NCI-H2029 treated with DMSO at 0.1 percent for 48 hours (cell line): ENCODE data around the gene CCNY.
"Not testable (repeated sequence)": the region's sequence is repeated elsewhere in the genome, so short reads cannot be mapped to it uniquely, and the experiment has no call there.

Experiments used
- DNase-seq: peaks from one replicate; lab custom pipeline; 2025; lab: John Stamatoyannopoulos, UW

The CCNY gene

GRCh38 chr10:35334297-35334696, 2.0 kb upstream of the CCNY start:
- no peak for DNase-seq

- DNase-seq: no peak
Observed at GRCh38 chr10:35335133-35336083, 901 bp upstream of the CCNY start.

- DNase-seq: no peak
Observed at GRCh38 chr10:35336921-35337823, 863 bp downstream of the CCNY start.

GRCh38 chr10:35339942-35340341, 3.6 kb downstream of the CCNY start:
- DNase-seq: no peak

- no peak for DNase-seq
Observed at GRCh38 chr10:35340975-35341374, 4.7 kb downstream of the CCNY start.

GRCh38 chr10:35341521-35341920, 5.2 kb downstream of the CCNY start:
- DNase-seq: no peak

- no peak for DNase-seq
Observed at GRCh38 chr10:35342183-35342753, 6.0 kb downstream of the CCNY start.

GRCh38 chr10:35343739-35344138, 7.4 kb downstream of the CCNY start:
- DNase-seq: no peak

GRCh38 chr10:35345383-35345742, 9.1 kb downstream of the CCNY start:
- no peak for DNase-seq

GRCh38 chr10:35346248-35346647, 9.9 kb downstream of the CCNY start:
- DNase-seq: no peak

GRCh38 chr10:35347121-35347562, 10.8 kb downstream of the CCNY start:
- no peak for DNase-seq

- no peak for DNase-seq
Observed at GRCh38 chr10:35347899-35348608, 11.7 kb downstream of the CCNY start.

GRCh38 chr10:35348609-35349388, 12.5 kb downstream of the CCNY start:
- no peak for DNase-seq

GRCh38 chr10:35349389-35349915, 13.1 kb downstream of the CCNY start:
- no peak for DNase-seq

- DNase-seq: no peak
Observed at GRCh38 chr10:35351021-35351420, 14.7 kb downstream of the CCNY start.

GRCh38 chr10:35352097-35352496, 15.8 kb downstream of the CCNY start:
- DNase-seq: no peak

GRCh38 chr10:35352512-35352911, 16.2 kb downstream of the CCNY start:
- no peak for DNase-seq

GRCh38 chr10:35353395-35353794, 17.1 kb downstream of the CCNY start:
- no peak for DNase-seq

GRCh38 chr10:35353805-35354204, 17.5 kb downstream of the CCNY start:
- no peak for DNase-seq

- not testable (repeated sequence) for DNase-seq
Observed at GRCh38 chr10:35354257-35354656, 17.9 kb downstream of the CCNY start.
